HG03108 (cell line): ENCODE data around the gene CDK14.
A peak's percentile ranks its signal among the peaks of the same experiment; 100 is the strongest.
"Not testable (repeated sequence)": the region's sequence is repeated elsewhere in the genome, so short reads cannot be mapped to it uniquely, and the experiment has no call there.

Experiments
- ATAC-seq: cut with Tn5 transposase; IDR thresholded peaks from one replicate; pipeline ENCODE4 v1.9.1; 2021; ENCODE audit warnings: moderate library complexity; ENCODE audit not compliant: unreplicated experiment

The CDK14 gene

GRCh38 chr7:90713628-90714027 lies 117.5 kb downstream of the CDK14 start:
- no peak for ATAC-seq

- ATAC-seq = peak; percentile 63
Observed at GRCh38 chr7:90715067-90715466, 118.9 kb downstream of the CDK14 start.

- no peak for ATAC-seq
Observed at GRCh38 chr7:90717296-90718060, 121.4 kb downstream of the CDK14 start.

GRCh38 chr7:90719155-90719554 lies 123.0 kb downstream of the CDK14 start:
- no peak for ATAC-seq

GRCh38 chr7:90720984-90721760 lies 125.1 kb downstream of the CDK14 start:
- no peak for ATAC-seq

- ATAC-seq = no peak
Observed at GRCh38 chr7:90721869-90722431, 125.8 kb downstream of the CDK14 start.

GRCh38 chr7:90723233-90723632 lies 127.1 kb downstream of the CDK14 start:
- ATAC-seq = no peak

GRCh38 chr7:90723866-90724265 lies 127.7 kb downstream of the CDK14 start:
- no peak for ATAC-seq

- ATAC-seq = no peak
Observed at GRCh38 chr7:90726120-90726519, 130.0 kb downstream of the CDK14 start.

- ATAC-seq = no peak
Observed at GRCh38 chr7:90726623-90727022, 130.5 kb downstream of the CDK14 start.

GRCh38 chr7:90727412-90727811 lies 131.3 kb downstream of the CDK14 start:
- ATAC-seq = no peak

GRCh38 chr7:90728568-90728967 lies 132.4 kb downstream of the CDK14 start:
- ATAC-seq = no peak

- ATAC-seq = not testable (repeated sequence)
Observed at GRCh38 chr7:90735611-90736280, 139.6 kb downstream of the CDK14 start.

- ATAC-seq = no peak
Observed at GRCh38 chr7:90736316-90736715, 140.2 kb downstream of the CDK14 start.

- peak; percentile 95 for ATAC-seq
Observed at GRCh38 chr7:90736968-90737939, 141.1 kb downstream of the CDK14 start.

- ATAC-seq = no peak
Observed at GRCh38 chr7:90738249-90738648, 142.1 kb downstream of the CDK14 start.

GRCh38 chr7:90739716-90740115 lies 143.6 kb downstream of the CDK14 start:
- no peak for ATAC-seq

GRCh38 chr7:90740386-90740785 lies 144.3 kb downstream of the CDK14 start:
- no peak for ATAC-seq

- ATAC-seq = no peak
Observed at GRCh38 chr7:90743626-90744025, 147.5 kb downstream of the CDK14 start.

GRCh38 chr7:90747516-90747915 lies 151.4 kb downstream of the CDK14 start:
- no peak for ATAC-seq
